Measurements from ENCODE around the gene FGFR3.
"Not testable (repeated sequence)": the region's sequence is repeated elsewhere in the genome, so short reads cannot be mapped to it uniquely, and the experiment has no call there.

Gene FGFR3

GRCh38 chr4:1833307-1834046 is 40.4 kb downstream of the FGFR3 start:
- no peak for DNase-seq

GRCh38 chr4:1834047-1834775 is 41.1 kb downstream of the FGFR3 start:
- Mint-ChIP-seq H3K36me3 (ENCODE audit: low read depth) (peaks cover 53% of the 10 kb centered on the region), H3K27me3 (ENCODE audit: low read depth, poor library complexity) (no peaks in the 10 kb centered on the region), H3K9me3 (peaks cover 15% of the 10 kb centered on the region), H3K4me1 (peaks cover 28% of the 10 kb centered on the region), H3K27ac (peak overlapping the region; percentile 95), H3K4me3 (no peak overlapping the region)
- TF ChIP-seq CTCF (IDR thresholded peaks at IDR 0.05): no peak
- DNase-seq: no peak

More at GRCh38 chr4:1833307-1834046, 40.4 kb downstream of the FGFR3 start:
- H3K9me3 Mint-ChIP-seq: peaks cover 16% of the 10 kb centered on the region
- H3K4me3 Mint-ChIP-seq: no peak overlapping the region
- H3K27me3 Mint-ChIP-seq (ENCODE audit: low read depth, poor library complexity): no peaks in the 10 kb centered on the region
- peaks cover 28% of the 10 kb centered on the region for H3K4me1 Mint-ChIP-seq
- H3K36me3 Mint-ChIP-seq (ENCODE audit: low read depth): peaks cover 47% of the 10 kb centered on the region
- no peak for TF ChIP-seq CTCF (IDR thresholded peaks at IDR 0.05)
- no peak overlapping the region for H3K27ac Mint-ChIP-seq

- peaks cover 19% of the 10 kb centered on the region for H3K4me1 Mint-ChIP-seq
- H3K27ac Mint-ChIP-seq; H3K9me3 Mint-ChIP-seq; H3K27me3 Mint-ChIP-seq (ENCODE audit: low read depth, poor library complexity); H3K4me3 Mint-ChIP-seq; DNase-seq: not testable (repeated sequence)
- peaks cover 41% of the 10 kb centered on the region for H3K36me3 Mint-ChIP-seq (ENCODE audit: low read depth)
Observed at GRCh38 chr4:1835836-1836235, 42.7 kb downstream of the FGFR3 start.

GRCh38 chr4:1836650-1837049 is 43.6 kb downstream of the FGFR3 start:
- no peak for DNase-seq
- Mint-ChIP-seq H3K4me3 (no peak overlapping the region), H3K36me3 (ENCODE audit: low read depth) (peaks cover 41% of the 10 kb centered on the region), H3K4me1 (peaks cover 19% of the 10 kb centered on the region), H3K9me3 (no peaks in the 10 kb centered on the region), H3K27me3 (ENCODE audit: low read depth, poor library complexity) (no peaks in the 10 kb centered on the region), H3K27ac (no peak overlapping the region)
- no peak for TF ChIP-seq CTCF (IDR thresholded peaks at IDR 0.05)

- Mint-ChIP-seq H3K27ac (no peak overlapping the region), H3K4me1 (peaks cover 20% of the 10 kb centered on the region), H3K4me3 (no peak overlapping the region), H3K36me3 (ENCODE audit: low read depth) (peaks cover 40% of the 10 kb centered on the region), H3K9me3 (no peaks in the 10 kb centered on the region), H3K27me3 (ENCODE audit: low read depth, poor library complexity) (no peaks in the 10 kb centered on the region)
- DNase-seq: no peak
- no peak for TF ChIP-seq CTCF (IDR thresholded peaks at IDR 0.05)
Observed at GRCh38 chr4:1837069-1837468, 44.0 kb downstream of the FGFR3 start.

- peak overlapping the region; percentile 85 for H3K27ac Mint-ChIP-seq
- H3K36me3 Mint-ChIP-seq (ENCODE audit: low read depth): peaks cover 47% of the 10 kb centered on the region
- H3K27me3 Mint-ChIP-seq (ENCODE audit: low read depth, poor library complexity): no peaks in the 10 kb centered on the region
- H3K4me3 Mint-ChIP-seq: no peak overlapping the region
- no peak for TF ChIP-seq CTCF (IDR thresholded peaks at IDR 0.05)
- no peaks in the 10 kb centered on the region for H3K9me3 Mint-ChIP-seq
- H3K4me1 Mint-ChIP-seq: peaks cover 28% of the 10 kb centered on the region
- no peak for DNase-seq
Observed at GRCh38 chr4:1839282-1839681, 46.2 kb downstream of the FGFR3 start.

Data from nephron progenitor cell (in vitro differentiated cells).